K562 (cell line): Measurements from ENCODE around the gene GRIN1. TPM values are rescaled to one million over a fixed set of nuclear protein-coding genes. Genes with fewer than 3 reads are reported as not detected.
A peak's percentile ranks its signal among the peaks of the same experiment; 100 is the strongest.

ENCODE experiments used
- CCNT2 ChIP-seq: IDR thresholded peaks from 2 replicates; pipeline ENCODE4 v1.6.1; 2011; ENCODE audit warnings: borderline replicate concordance, low read depth, mild to moderate bottlenecking, moderate library complexity, mixed read lengths, low read length; ENCODE audit not compliant: insufficient read length; ENCODE audit errors: extremely low read depth
- CTBP1 ChIP-seq: fragments of 450-650 bp; IDR thresholded peaks from 2 replicates; pipeline ENCODE4 v1.6.1; 2016; ENCODE audit warnings: borderline replicate concordance
- HDAC6 ChIP-seq: IDR thresholded peaks from 2 replicates; pipeline ENCODE4 v1.6.1; 2012; ENCODE audit warnings: low read depth, mild to moderate bottlenecking, control low read depth, inconsistent platforms, low read length, moderate library complexity
- LEF1 ChIP-seq: fragments of 450-650 bp; IDR thresholded peaks from 2 replicates; pipeline ENCODE4 v1.6.1; 2016; ENCODE audit warnings: mild to moderate bottlenecking
- MCM2 ChIP-seq: fragments of 450-650 bp; IDR thresholded peaks from 2 replicates; pipeline ENCODE4 v1.6.1; 2017; ENCODE audit warnings: low read depth, mild to moderate bottlenecking
- MEF2A ChIP-seq: IDR thresholded peaks from 2 replicates; pipeline ENCODE4 v1.6.1; 2011; ENCODE audit warnings: low read depth, mild to moderate bottlenecking, low read length, moderate library complexity; ENCODE audit not compliant: control insufficient read depth
- NONO ChIP-seq, 2 experiments: fragments of 200-400 bp in 1 of 2; fragments of 450-650 bp in 1 of 2; formaldehyde crosslinking in 1 of 2; IDR thresholded peaks; 2 replicates each; pipeline ENCODE4 v1.6.1; 2017; ENCODE audit warnings: low read depth in 2 of 2, mild to moderate bottlenecking in 2 of 2, moderate library complexity in 2 of 2, low read length in 1 of 2
- PKNOX1 ChIP-seq: fragments of 450-650 bp; IDR thresholded peaks from 2 replicates; pipeline ENCODE4 v1.6.1; 2016
- SIX5 ChIP-seq, 2 experiments: IDR thresholded peaks; 2 replicates each; pipeline ENCODE4 v1.6.1; 2011; ENCODE audit warnings: low read length in 2 of 2, borderline replicate concordance in 1 of 2, low read depth in 1 of 2, mild to moderate bottlenecking in 1 of 2, moderate library complexity in 1 of 2; ENCODE audit not compliant: insufficient read depth in 1 of 2
- SNIP1 ChIP-seq: fragments of 450-650 bp; IDR thresholded peaks from 2 replicates; pipeline ENCODE4 v1.7.1; 2017; ENCODE audit warnings: low read depth, mild to moderate bottlenecking
- UBTF ChIP-seq, 2 experiments: IDR thresholded peaks; 2 replicates each; pipeline ENCODE4 v1.6.1; 2012; ENCODE audit warnings: improper control_type of control experiment in 2 of 2, low read depth in 2 of 2, low read length in 2 of 2, borderline replicate concordance in 1 of 2
- YBX1 ChIP-seq: fragments of 450-650 bp; IDR thresholded peaks from 2 replicates; pipeline ENCODE4 v1.7.1; 2016; ENCODE audit warnings: mild to moderate bottlenecking
- ZBTB34 ChIP-seq: fragments of 250-450 bp; sonication (Bioruptor Pico); IDR thresholded peaks from 2 replicates; pipeline ENCODE4 v1.8.0; 2021; ENCODE audit warnings: mild to moderate bottlenecking, moderate library complexity
- ZBTB9 ChIP-seq: fragments of 450-650 bp; formaldehyde crosslinking; IDR thresholded peaks from 2 replicates; pipeline ENCODE4 v1.4.0; 2020; ENCODE audit warnings: mild to moderate bottlenecking, moderate library complexity
- ZKSCAN1 ChIP-seq: fragments of 150-350 bp; IDR thresholded peaks from 2 replicates; pipeline ENCODE4 v1.6.1; 2016; ENCODE audit warnings: low read depth, low read length
- ZNF778 ChIP-seq: fragments of 450-650 bp; formaldehyde crosslinking; IDR thresholded peaks from 2 replicates; pipeline ENCODE4 v1.4.0; 2020; ENCODE audit warnings: mild to moderate bottlenecking, moderate library complexity
- polyA plus RNA-seq, 8 experiments: library from polyadenylated mRNA; depleted of rRNA in 4 of 8; stranded (reverse) in 5 of 8; unstranded in 3 of 8; fragments of >200 nt; fragmentation: Nextera tagmentation in 2 of 8; fragmentation: Illumina TruSeq in 1 of 8; extraction: Ambion mirVana in 2 of 8; extraction: Trizol in 1 of 8; gene quantifications; 2 replicates each; pipeline versions ENCODE4 v1.2.1 to v1.2.3, GENCODE V29; 2011 to 2014; ENCODE audit warnings: inconsistent platforms in 1 of 8, missing spikeins in 1 of 8
- total RNA-seq, 7 experiments: library from RNA; depleted of rRNA in 6 of 7; stranded (reverse); fragments of >200 nt in 6 of 7; fragmentation: Illumina TruSeq in 2 of 7; extraction: Trizol in 2 of 7; gene quantifications; 2 replicates each; pipeline versions ENCODE4 v1.2.1 to v1.2.3, GENCODE V29; 2011 to 2021; ENCODE audit warnings: low replicate concordance in 1 of 7
- TF ChIP-seq, protein P1 (sequence below): IDR thresholded peaks from 2 replicates; pipeline ENCODE4 v1.6.1; 2016; ENCODE audit warnings: missing genetic modification characterization, missing compliant biosample characterization

Gene GRIN1
- total and polyA plus RNA-seq, 9 of the 15 experiments (the other 6 are each of a cell fraction or from before 2014, with no cell fraction given) = 0.03 to 0.35 (median 0.16) TPM; not detected in 6

- TF ChIP-seq SIX5 (IDR thresholded peaks at IDR 0.05; ENCODE audit: borderline replicate concordance in 1 of 2, insufficient read depth in 1 of 2, low read depth in 1 of 2, low read length in 2 of 2) = no peak
- TF ChIP-seq LEF1 = no peak
- TF ChIP-seq PKNOX1 = peak; percentile 73
- TF ChIP-seq ZBTB9 (CRISPR knock-in tag) = peak; percentile 84; the same call in 1 of the 2 replicates
- no peak for TF ChIP-seq YBX1
- no peak for TF ChIP-seq ZKSCAN1
- peak; percentile 40 to 57 for TF ChIP-seq UBTF (IDR thresholded peaks at IDR 0.05; ENCODE audit: borderline replicate concordance in 1 of 2, low read depth in 2 of 2, low read length in 2 of 2)
- no peak for TF ChIP-seq ZBTB34
- no peak for TF ChIP-seq HDAC6
- no peak for TF ChIP-seq SNIP1
- TF ChIP-seq, protein P1, sequence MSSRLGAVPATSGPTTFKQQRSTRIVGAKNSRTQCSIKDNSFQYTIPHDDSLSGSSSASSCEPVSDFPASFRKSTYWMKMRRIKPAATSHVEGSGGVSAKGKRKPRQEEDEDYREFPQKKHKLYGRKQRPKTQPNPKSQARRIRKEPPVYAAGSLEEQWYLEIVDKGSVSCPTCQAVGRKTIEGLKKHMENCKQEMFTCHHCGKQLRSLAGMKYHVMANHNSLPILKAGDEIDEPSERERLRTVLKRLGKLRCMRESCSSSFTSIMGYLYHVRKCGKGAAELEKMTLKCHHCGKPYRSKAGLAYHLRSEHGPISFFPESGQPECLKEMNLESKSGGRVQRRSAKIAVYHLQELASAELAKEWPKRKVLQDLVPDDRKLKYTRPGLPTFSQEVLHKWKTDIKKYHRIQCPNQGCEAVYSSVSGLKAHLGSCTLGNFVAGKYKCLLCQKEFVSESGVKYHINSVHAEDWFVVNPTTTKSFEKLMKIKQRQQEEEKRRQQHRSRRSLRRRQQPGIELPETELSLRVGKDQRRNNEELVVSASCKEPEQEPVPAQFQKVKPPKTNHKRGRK (tag) = no peak
- TF ChIP-seq NONO (IDR thresholded peaks at IDR 0.05; ENCODE audit: low read depth in 2 of 2, low read length in 1 of 2) = peak in 1 of 2 experiments; percentile 92; a peak in 3 of 4 replicates
- TF ChIP-seq CCNT2 = peak; percentile 93
- peak; percentile 75; the same call in 1 of the 2 replicates for TF ChIP-seq CTBP1
- TF ChIP-seq ZNF778 (CRISPR knock-in tag) = no peak
- no peak for TF ChIP-seq MEF2A
- no peak for TF ChIP-seq MCM2
These were observed 61.6 kb downstream of the GRIN1 start, which contains the start of gene TPRN (continued) for GRCh38 chr9:137200311-137201204.
